Sigmoid colon (tissue), 7 donors: ENCODE data around the gene FFAR2. TPM values are rescaled to one million over a fixed set of nuclear protein-coding genes. Genes with fewer than 3 reads are reported as not detected.
"Not testable (repeated sequence)": the region's sequence is repeated elsewhere in the genome, so short reads cannot be mapped to it uniquely, and the experiment has no call there.

Experiments
- DNase-seq: peaks from one replicate; pipeline ENCODE4 v3.0.0-alpha.2; 2019
- H3K27ac ChIP-seq, 4 donors: fragments of 200-600 bp; sonication (generic); one replicate each; pipeline ENCODE4 v1.5.1; 2016 to 2019; ENCODE audit warnings: mild to moderate bottlenecking in 1 of 4
- H3K27me3 ChIP-seq, 3 donors: fragments of 200-600 bp; sonication (generic); one replicate each; pipeline ENCODE4 v1.5.1; 2019; ENCODE audit warnings: mild to moderate bottlenecking in 1 of 3
- H3K36me3 ChIP-seq, 4 donors: fragments of 200-600 bp; sonication (generic); one replicate each; pipeline ENCODE4 v1.5.1; 2016 to 2019
- H3K4me1 ChIP-seq, 4 donors: fragments of 200-600 bp; sonication (generic); one replicate each; pipeline ENCODE4 v1.5.1; 2017 to 2019
- H3K4me3 ChIP-seq, 4 donors: fragments of 200-600 bp; sonication (generic); one replicate each; pipeline ENCODE4 v1.5.1; 2017 to 2019; ENCODE audit warnings: mild to moderate bottlenecking in 2 of 4, moderate library complexity in 1 of 4
- H3K9me3 ChIP-seq, 4 donors: fragments of 200-600 bp in 3 of 4; sonication (generic) in 3 of 4; one replicate each; pipeline versions ENCODE4 v1.5.1 to v1.6.1; 2013 to 2019
- EP300 ChIP-seq, 4 donors: sonication (generic); formaldehyde crosslinking; IDR thresholded peaks; one replicate each; pipeline ENCODE4 v1.6.1; 2017; ENCODE audit warnings: antibody characterized with exemption in 4 of 4
- POLR2A ChIP-seq, 2 donors: fragments of 450-650 bp; IDR thresholded peaks; one replicate each; pipeline ENCODE4 v1.6.1; 2016; ENCODE audit warnings: antibody characterized with exemption in 2 of 2, mild to moderate bottlenecking in 2 of 2, moderate library complexity in 2 of 2
- POLR2AphosphoS5 ChIP-seq, 4 donors: sonication (generic); formaldehyde crosslinking; IDR thresholded peaks; one replicate each; pipeline ENCODE4 v1.6.1; 2017; ENCODE audit warnings: antibody characterized with exemption in 4 of 4
- WGBS, 2 donors: extraction: QIAGEN DNeasy Blood & Tissue Kit; methylation state at CpG; one replicate each; pipeline ENCODE4 v1.1.7; 2013; 5-methylcytosine and 5-hydroxymethylcytosine counted together
- intact Hi-C: fragments of 100-400 bp; cut with DNase I; formaldehyde crosslinking; loops from one replicate; pipeline ENCODE4 v1.15.1; 2023
- polyA plus RNA-seq, 3 donors: library from polyadenylated mRNA; stranded (reverse); fragments of 200-250 nt; gene quantifications; one replicate each; pipeline ENCODE4 v1.2.3, GENCODE V29; 2013
- total RNA-seq, 4 donors: library from RNA; depleted of rRNA; stranded (reverse); fragments of >200 nt; gene quantifications; one replicate each; pipeline ENCODE4 v1.1.0, GENCODE V29; 2016
- TF ChIP-seq, protein P1 (sequence below), 4 experiments: fragments of 450-650 bp in 3 of 4; fragments of 200-600 bp in 1 of 4; IDR thresholded peaks; one replicate each; pipeline ENCODE4 v1.5.1; 2016 to 2019; ENCODE audit warnings: antibody characterized with exemption in 4 of 4, mild to moderate bottlenecking in 3 of 4, moderate library complexity in 2 of 4
- donor health status: healthy with polysubstance abuse.
- donor health status: Bipolar disorder and iron deficiency.
- donor health status: healthy.

FFAR2 gene
- total and polyA plus RNA-seq, 7 donors = 0.69 to 0.92 (median 0.81) TPM; not detected in 4

DNA sequence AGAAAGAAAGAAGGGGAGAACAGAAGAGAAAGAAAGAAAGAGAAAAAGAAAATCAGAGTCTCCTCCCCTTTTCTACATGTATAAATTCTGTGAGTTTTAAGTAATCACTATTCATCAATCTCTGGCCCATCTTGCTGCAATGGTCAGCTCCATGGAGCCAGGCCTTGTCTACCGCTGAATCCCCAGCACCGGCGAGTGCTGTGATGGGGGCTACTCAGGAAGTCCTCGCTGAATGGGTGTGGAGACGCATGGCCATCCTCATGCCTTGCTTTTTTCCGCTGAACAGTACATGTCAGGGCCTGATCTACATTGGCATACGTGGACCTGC lies 47.3 kb upstream of the FFAR2 start:
- TF ChIP-seq EP300 (IDR thresholded peaks at IDR 0.05) (no peak), POLR2A (IDR thresholded peaks at IDR 0.05) (no peak), POLR2AphosphoS5 (IDR thresholded peaks at IDR 0.05) (no peak)
- TF ChIP-seq, protein P1, sequence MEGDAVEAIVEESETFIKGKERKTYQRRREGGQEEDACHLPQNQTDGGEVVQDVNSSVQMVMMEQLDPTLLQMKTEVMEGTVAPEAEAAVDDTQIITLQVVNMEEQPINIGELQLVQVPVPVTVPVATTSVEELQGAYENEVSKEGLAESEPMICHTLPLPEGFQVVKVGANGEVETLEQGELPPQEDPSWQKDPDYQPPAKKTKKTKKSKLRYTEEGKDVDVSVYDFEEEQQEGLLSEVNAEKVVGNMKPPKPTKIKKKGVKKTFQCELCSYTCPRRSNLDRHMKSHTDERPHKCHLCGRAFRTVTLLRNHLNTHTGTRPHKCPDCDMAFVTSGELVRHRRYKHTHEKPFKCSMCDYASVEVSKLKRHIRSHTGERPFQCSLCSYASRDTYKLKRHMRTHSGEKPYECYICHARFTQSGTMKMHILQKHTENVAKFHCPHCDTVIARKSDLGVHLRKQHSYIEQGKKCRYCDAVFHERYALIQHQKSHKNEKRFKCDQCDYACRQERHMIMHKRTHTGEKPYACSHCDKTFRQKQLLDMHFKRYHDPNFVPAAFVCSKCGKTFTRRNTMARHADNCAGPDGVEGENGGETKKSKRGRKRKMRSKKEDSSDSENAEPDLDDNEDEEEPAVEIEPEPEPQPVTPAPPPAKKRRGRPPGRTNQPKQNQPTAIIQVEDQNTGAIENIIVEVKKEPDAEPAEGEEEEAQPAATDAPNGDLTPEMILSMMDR (IDR thresholded peaks at IDR 0.05) = no peak
- intact Hi-C loops = no loop called here
- Histone ChIP-seq H3K4me1 (peaks cover 0 to 9% (median 3%) of the 10 kb centered on the region in 4 donors), H3K4me3 (no peak overlapping the region), H3K36me3 (no peaks in the 10 kb centered on the region), H3K27me3 (no peaks in the 10 kb centered on the region), H3K27ac (no peak overlapping the region), H3K9me3 (no peaks in the 10 kb centered on the region)
- 95 to 96% methylated on average over 7 of the region's 7 CpGs for WGBS, 2 donors
- DNase-seq = no peak

DNA sequence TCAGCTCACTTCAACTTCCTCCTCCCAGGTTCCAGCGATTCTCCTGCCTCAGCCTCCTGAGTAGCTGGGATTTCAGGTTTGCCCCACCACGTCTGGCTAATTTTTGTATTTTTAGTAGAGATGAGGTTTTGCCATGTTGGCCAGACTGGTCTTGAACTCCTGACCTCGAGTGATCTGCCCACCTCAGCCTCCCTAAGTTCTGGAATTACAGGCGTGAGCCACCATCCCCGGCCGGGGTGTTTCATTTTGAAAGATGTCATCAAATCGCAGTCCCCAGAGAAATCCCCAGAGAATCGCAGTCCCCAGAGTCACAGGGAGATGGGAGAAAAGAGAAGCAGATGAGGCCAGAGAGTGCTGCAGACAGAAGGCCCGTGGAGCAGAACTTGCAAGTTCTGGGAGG lies 46.6 kb upstream of the FFAR2 start:
- H3K4me1 ChIP-seq, H3K27ac ChIP-seq, H3K9me3 ChIP-seq, H3K4me3 ChIP-seq, intact Hi-C loops, DNase-seq, H3K27me3 ChIP-seq, H3K36me3 ChIP-seq: not testable (repeated sequence)
- 85 to 88% methylated on average over 9 of the region's 9 CpGs for WGBS, 2 donors

DNA sequence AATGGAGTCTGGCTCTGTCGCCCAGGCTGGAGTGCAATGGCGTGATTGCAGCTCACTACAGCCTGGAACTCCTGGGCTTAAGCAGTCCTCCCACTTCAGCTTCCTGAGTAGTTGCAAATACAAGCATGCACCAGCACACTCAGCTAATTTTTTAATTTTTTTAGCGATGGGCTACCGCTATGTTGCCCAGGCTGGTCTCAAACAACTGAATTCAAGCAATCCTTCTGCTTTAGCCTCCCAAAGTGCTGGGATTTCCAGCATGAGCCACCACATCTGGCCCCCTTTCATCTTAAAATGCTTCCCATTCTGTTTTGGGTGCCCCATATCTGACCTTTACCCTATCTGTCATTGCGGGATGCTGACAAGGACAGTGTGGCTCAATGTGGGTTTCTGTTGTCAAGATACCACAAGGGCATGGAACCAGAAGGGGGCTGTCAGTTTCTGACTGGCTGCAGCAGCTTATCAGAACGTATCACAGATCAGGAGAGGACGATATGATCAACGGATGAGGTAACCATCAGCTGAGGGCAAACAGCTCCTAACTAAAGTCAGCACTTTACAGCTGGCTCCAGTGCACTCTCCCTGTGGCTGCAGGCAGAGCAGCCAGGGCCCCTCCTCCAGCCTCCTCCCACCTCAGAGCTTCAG lies 44.8 kb upstream of the FFAR2 start:
- Histone ChIP-seq H3K9me3 (no peaks in the 10 kb centered on the region), H3K27me3 (no peaks in the 10 kb centered on the region), H3K4me1 (peaks cover 0 to 6% (median 0%) of the 10 kb centered on the region in 4 donors), H3K27ac (no peak overlapping the region), H3K4me3 (no peak overlapping the region), H3K36me3 (no peaks in the 10 kb centered on the region)
- TF ChIP-seq EP300 (IDR thresholded peaks at IDR 0.05) (no peak), POLR2AphosphoS5 (IDR thresholded peaks at IDR 0.05) (no peak)
- intact Hi-C loops = no loop called here
- DNase-seq = no peak
- WGBS, 2 donors = 87% methylated on average over 8 of the region's 8 CpGs

DNA sequence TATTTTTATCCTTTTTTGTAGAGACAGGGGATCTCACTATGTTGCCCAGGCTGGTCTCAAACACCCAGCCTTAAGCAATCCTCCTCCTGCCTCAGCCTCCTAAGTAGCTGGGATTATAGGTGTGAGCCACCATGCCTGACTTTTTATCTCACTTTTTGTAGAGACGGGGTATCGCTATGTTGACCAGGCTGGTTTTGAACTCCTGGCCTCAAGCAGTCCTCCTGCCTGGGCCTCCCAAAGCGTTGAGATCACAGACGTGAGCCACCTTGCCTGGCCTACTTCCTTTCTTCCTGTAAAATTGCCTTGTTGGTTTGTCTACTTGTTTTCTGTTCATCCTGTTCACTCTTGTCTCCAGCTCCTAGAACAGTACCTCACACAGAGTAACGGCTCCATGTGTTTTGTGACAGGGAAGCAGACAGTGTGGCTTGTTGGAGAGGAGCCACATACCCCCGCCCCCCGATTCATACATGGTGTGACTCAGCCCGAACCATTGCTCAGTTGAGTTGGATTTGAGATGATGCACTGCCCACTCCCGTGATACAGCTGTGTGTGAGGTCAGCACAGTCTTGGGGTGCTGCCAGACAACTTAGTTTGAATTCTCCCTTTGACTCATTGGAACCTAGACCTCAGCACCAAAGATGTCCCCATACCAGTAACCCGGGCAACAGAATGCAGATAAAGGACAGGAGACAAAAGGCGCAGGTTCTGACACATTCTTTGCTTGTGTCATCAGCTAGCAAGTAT lies 43.0 kb upstream of the FFAR2 start:
- Histone ChIP-seq H3K27me3 (no peaks in the 10 kb centered on the region), H3K4me3 (no peak overlapping the region), H3K27ac (no peak overlapping the region), H3K4me1 (no peaks in the 10 kb centered on the region), H3K36me3 (no peaks in the 10 kb centered on the region), H3K9me3 (no peaks in the 10 kb centered on the region)
- TF ChIP-seq POLR2A (IDR thresholded peaks at IDR 0.05) = no peak
- TF ChIP-seq EP300 (IDR thresholded peaks at IDR 0.05) = no peak
- TF ChIP-seq, protein P1 (IDR thresholded peaks at IDR 0.05) = no peak
- no peak for TF ChIP-seq POLR2AphosphoS5 (IDR thresholded peaks at IDR 0.05)
- DNase-seq = no peak
- 78 to 82% methylated on average over 11 of the region's 11 CpGs for WGBS, 2 donors
- intact Hi-C loops = no loop called here

DNA sequence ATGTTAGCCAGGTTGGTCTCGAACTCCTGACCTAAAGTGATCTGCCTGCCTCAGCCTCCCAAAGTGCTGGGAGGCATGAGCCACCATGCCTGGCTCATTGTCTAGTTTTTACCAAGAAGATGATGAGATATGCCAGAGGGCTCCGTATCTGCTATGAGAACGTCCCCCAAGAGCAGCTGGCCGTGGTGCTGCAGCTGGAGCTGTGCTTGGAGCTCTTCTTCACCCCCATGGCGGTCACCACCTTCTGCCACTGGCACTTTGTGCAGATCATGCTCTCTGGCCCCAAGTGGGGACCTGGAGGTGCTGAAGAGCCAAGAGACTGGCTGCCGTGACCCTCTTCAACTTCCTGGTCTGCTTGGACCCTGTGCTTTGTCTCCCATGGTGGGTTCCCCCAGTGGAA lies 40.4 kb upstream of the FFAR2 start:
- no peak for TF ChIP-seq POLR2AphosphoS5 (IDR thresholded peaks at IDR 0.05)
- no peak for TF ChIP-seq EP300 (IDR thresholded peaks at IDR 0.05)
- TF ChIP-seq POLR2A (IDR thresholded peaks at IDR 0.05) = no peak
- TF ChIP-seq, protein P1 (IDR thresholded peaks at IDR 0.05) = no peak
- Histone ChIP-seq H3K9me3 (no peaks in the 10 kb centered on the region), H3K4me1 (no peaks in the 10 kb centered on the region), H3K27me3 (no peaks in the 10 kb centered on the region), H3K36me3 (no peaks in the 10 kb centered on the region), H3K4me3 (no peak overlapping the region), H3K27ac (no peak overlapping the region)
- WGBS, 2 donors = 83 to 84% methylated on average over 6 of the region's 6 CpGs
- no peak for DNase-seq
- intact Hi-C loops = no loop called here
